H1 (cell line): ENCODE measurements around the gene OASL. TPM values are rescaled to one million over a fixed set of nuclear protein-coding genes. Genes with fewer than 3 reads are reported as not detected.
A peak's percentile ranks its signal among the peaks of the same experiment; 100 is the strongest.

Source experiments
- ASH2L ChIP-seq: fragments of 200-600, 300-600 bp; sonication (generic); IDR thresholded peaks from one replicate; pipeline ENCODE4 v1.7.1; 2017; ENCODE audit warnings: low read length
- ATF2 ChIP-seq: IDR thresholded peaks from 2 replicates; pipeline ENCODE4 v1.6.1; 2012; ENCODE audit warnings: low read length, inconsistent platforms
- CBX5 ChIP-seq: fragments of 300-800, 300-1000 bp; sonication (generic); IDR thresholded peaks from 2 replicates; pipeline ENCODE4 v1.7.1; 2016; ENCODE audit warnings: antibody characterized with exemption, low read length, low read depth
- CHD1 ChIP-seq: IDR thresholded peaks from 2 replicates; pipeline ENCODE4 v1.6.1; 2012; ENCODE audit warnings: low read depth, low read length, improper control_type of control experiment
- FOSL1 ChIP-seq: IDR thresholded peaks from 2 replicates; pipeline ENCODE4 v1.6.1; 2011; ENCODE audit warnings: mild to moderate bottlenecking, low read depth, low read length, moderate library complexity; ENCODE audit not compliant: insufficient read depth
- GABPA ChIP-seq: IDR thresholded peaks from 2 replicates; pipeline ENCODE4 v1.6.1; 2011; ENCODE audit warnings: mild to moderate bottlenecking, low read length, moderate library complexity, borderline replicate concordance; ENCODE audit not compliant: insufficient read depth
- HDAC6 ChIP-seq: IDR thresholded peaks from one replicate; pipeline ENCODE4 v1.7.1; 2012; ENCODE audit warnings: low read depth, mild to moderate bottlenecking, inconsistent platforms, low read length, moderate library complexity
- KDM4A ChIP-seq: IDR thresholded peaks from one replicate; pipeline ENCODE4 v1.7.1; 2012; ENCODE audit warnings: low read depth, mild to moderate bottlenecking, moderate library complexity, low read length, inconsistent platforms; ENCODE audit not compliant: severe bottlenecking
- MAFK ChIP-seq: IDR thresholded peaks from 2 replicates; pipeline ENCODE4 v1.6.1; 2012; ENCODE audit warnings: low read depth, mild to moderate bottlenecking, improper control_type of control experiment, low read length
- NANOG ChIP-seq: IDR thresholded peaks from 2 replicates; pipeline ENCODE4 v1.6.1; 2011; ENCODE audit warnings: low read length, low read depth, mild to moderate bottlenecking, inconsistent platforms; ENCODE audit not compliant: insufficient read depth, poor library complexity, severe bottlenecking
- POLR2A ChIP-seq, 2 experiments: IDR thresholded peaks; 1 replicate in 1 of 2; 2 replicates in 1 of 2; pipeline ENCODE4 v1.6.1; 2011; ENCODE audit warnings: low read depth in 2 of 2, low read length in 2 of 2, mild to moderate bottlenecking in 2 of 2; ENCODE audit errors: control extremely low read depth in 1 of 2
- POLR2AphosphoS5 ChIP-seq: IDR thresholded peaks from 2 replicates; pipeline ENCODE4 v1.6.1; 2011; ENCODE audit warnings: low read depth, low read length
- SIRT6 ChIP-seq: IDR thresholded peaks from one replicate; pipeline ENCODE4 v1.7.1; 2012; ENCODE audit warnings: low read length, inconsistent platforms
- SIX5 ChIP-seq: IDR thresholded peaks from 2 replicates; pipeline ENCODE4 v1.6.1; 2011; ENCODE audit warnings: mild to moderate bottlenecking, low read depth, low read length
- TBP ChIP-seq: IDR thresholded peaks from 2 replicates; pipeline ENCODE4 v1.6.1; 2011; ENCODE audit warnings: low read depth, low read length, improper control_type of control experiment
- USF2 ChIP-seq: IDR thresholded peaks from 2 replicates; pipeline ENCODE4 v1.6.1; 2011; ENCODE audit warnings: low read length, improper control_type of control experiment
- YY1 ChIP-seq: IDR thresholded peaks from 2 replicates; pipeline ENCODE4 v1.6.1; 2011; ENCODE audit warnings: low read depth, mild to moderate bottlenecking, low read length
- polyA plus RNA-seq, 7 experiments: library from polyadenylated mRNA; depleted of rRNA in 3 of 7; stranded (reverse) in 5 of 7; unstranded in 2 of 7; fragments of >200 nt in 5 of 7; fragments of 200-250 nt in 2 of 7; gene quantifications; 1 replicate in 5 of 7; 2 replicates in 1 of 7; 4 replicates in 1 of 7; pipeline versions ENCODE4 v1.2.1 to v1.2.3, GENCODE V29; 2011 to 2013; ENCODE audit warnings: missing spikeins in 2 of 7, mixed read lengths in 2 of 7
- total RNA-seq: library from RNA; stranded (reverse); fragmentation: NEBNext Ultra II Directional; extraction: Animal tissue kit (Norgen Biotek cat#: 25700); gene quantifications from 2 replicates; pipeline ENCODE4 v1.2.1, GENCODE V29; 2021

Gene OASL
- total and polyA plus RNA-seq, 2 of the 8 experiments (the other 6 are each of a cell fraction or from before 2014, with no cell fraction given), result not detected

GRCh38 chr12:121009741-121010140 lies 29.3 kb downstream of the OASL start (continued):
- TF ChIP-seq ATF2, result no peak
- no peak for TF ChIP-seq GABPA
- no peak for TF ChIP-seq CHD1
- no peak for TF ChIP-seq KDM4A
- TF ChIP-seq CBX5, result no peak
- peak; percentile 52; the same call in 1 of the 2 replicates for TF ChIP-seq POLR2AphosphoS5
- TF ChIP-seq POLR2A (IDR thresholded peaks at IDR 0.05; ENCODE audit: control extremely low read depth in 1 of 2, low read depth in 2 of 2, low read length in 2 of 2), result no peak
- no peak for TF ChIP-seq SIX5
- TF ChIP-seq SIRT6, result no peak
- TF ChIP-seq YY1, result no peak
- TF ChIP-seq HDAC6, result no peak
- no peak for TF ChIP-seq TBP
- TF ChIP-seq FOSL1, result no peak
- TF ChIP-seq USF2, result no peak
- TF ChIP-seq ASH2L, result no peak
- TF ChIP-seq NANOG, result no peak
- no peak for TF ChIP-seq MAFK
